Activated naive CD4-positive, alpha-beta T cell (primary cell): ENCODE measurements around the gene RAD9B.
"Not testable (repeated sequence)": the region's sequence is repeated elsewhere in the genome, so short reads cannot be mapped to it uniquely, and the experiment has no call there.

ENCODE experiments used
- DNase-seq, 4 experiments: peaks; one replicate each; lab custom pipeline; 2025; lab: John Stamatoyannopoulos, UW

The RAD9B gene

GRCh38 chr12:110528277-110528839 lies 26.2 kb downstream of the RAD9B start:
- DNase-seq = no peak

- DNase-seq = no peak
Measured at GRCh38 chr12:110530511-110530910, 28.4 kb downstream of the RAD9B start.

- DNase-seq = no peak
Measured at GRCh38 chr12:110531741-110532333, 29.7 kb downstream of the RAD9B start.

GRCh38 chr12:110532644-110533043 lies 30.5 kb downstream of the RAD9B start:
- no peak for DNase-seq

- no peak for DNase-seq
Measured at GRCh38 chr12:110533607-110534006, 31.5 kb downstream of the RAD9B start.

GRCh38 chr12:110534811-110535210 lies 32.7 kb downstream of the RAD9B start:
- no peak for DNase-seq

GRCh38 chr12:110536834-110537604 lies 34.9 kb downstream of the RAD9B start:
- no peak for DNase-seq

GRCh38 chr12:110537605-110538409 lies 35.7 kb downstream of the RAD9B start:
- no peak for DNase-seq

GRCh38 chr12:110538869-110539622 lies 36.9 kb downstream of the RAD9B start:
- DNase-seq = no peak

GRCh38 chr12:110540048-110540447 lies 37.9 kb downstream of the RAD9B start:
- DNase-seq = no peak

- no peak for DNase-seq
Measured at GRCh38 chr12:110543252-110543959, 41.3 kb downstream of the RAD9B start.

- DNase-seq = no peak
Measured at GRCh38 chr12:110543965-110544364, 41.8 kb downstream of the RAD9B start.

GRCh38 chr12:110545259-110545658 lies 43.1 kb downstream of the RAD9B start:
- DNase-seq = not testable (repeated sequence)

- no peak for DNase-seq
Measured at GRCh38 chr12:110545812-110546211, 43.7 kb downstream of the RAD9B start.

- DNase-seq = no peak
Measured at GRCh38 chr12:110546339-110546738, 44.2 kb downstream of the RAD9B start.

GRCh38 chr12:110547090-110547489 lies 45.0 kb downstream of the RAD9B start:
- no peak for DNase-seq

- no peak for DNase-seq
Measured at GRCh38 chr12:110548678-110549077, 46.5 kb downstream of the RAD9B start.

GRCh38 chr12:110549716-110550115 lies 47.6 kb downstream of the RAD9B start:
- no peak for DNase-seq

- DNase-seq = no peak
Measured at GRCh38 chr12:110550981-110551380, 48.9 kb downstream of the RAD9B start.
